Neural cell (in vitro differentiated cells): ENCODE measurements around the gene HYOU1. TPM values are rescaled to one million over a fixed set of nuclear protein-coding genes. Genes with fewer than 3 reads are reported as not detected.

ENCODE experiments used
- H2AFZ ChIP-seq: fragments of 200-600, 300-800 bp; sonication (generic), shearing (Covaris generic); 2 replicates; pipeline ENCODE4 v1.6.0; 2014; ENCODE audit warnings: low read depth, mild to moderate bottlenecking, antibody characterized with exemption, low read length, moderate library complexity
- H3F3A ChIP-seq: fragments of 200-600 bp; shearing (Covaris generic); 2 replicates; pipeline ENCODE4 v1.6.1; 2016; ENCODE audit warnings: mild to moderate bottlenecking, moderate library complexity, mixed read lengths, antibody characterized with exemption, low read length; ENCODE audit not compliant: insufficient read depth, poor library complexity, severe bottlenecking
- H3K27ac ChIP-seq: fragments of 200-600, 300-800 bp; sonication (generic), shearing (Covaris generic); 2 replicates; pipeline ENCODE4 v1.5.1; 2014; ENCODE audit warnings: mild to moderate bottlenecking, low read length, moderate library complexity
- H3K27me3 ChIP-seq: fragments of 300-800, 200-600 bp; sonication (generic), shearing (Covaris generic); 2 replicates; pipeline ENCODE4 v1.6.0; 2014; ENCODE audit warnings: mild to moderate bottlenecking, low read depth, low read length, moderate library complexity; ENCODE audit not compliant: insufficient read depth
- H3K36me3 ChIP-seq: fragments of 300-800, 200-600 bp; sonication (generic), shearing (Covaris generic); 2 replicates; pipeline ENCODE4 v1.5.1; 2014; ENCODE audit warnings: mild to moderate bottlenecking, antibody characterized with exemption, low read length, moderate library complexity; ENCODE audit not compliant: insufficient read depth
- H3K4me2 ChIP-seq: fragments of 300-800, 200-600 bp; sonication (generic), shearing (Covaris generic); 2 replicates; pipeline ENCODE4 v1.6.0; 2014; ENCODE audit warnings: mild to moderate bottlenecking, low read length
- H3K4me3 ChIP-seq: fragments of 300-800, 200-600 bp; sonication (generic), shearing (Covaris generic); 2 replicates; pipeline ENCODE4 v1.5.1; 2014; ENCODE audit warnings: mild to moderate bottlenecking, low read length, moderate library complexity
- H3K79me2 ChIP-seq: fragments of 200-600 bp; shearing (Covaris generic); replicated peaks from 2 replicates; pipeline ENCODE4 v1.6.0; 2014; ENCODE audit warnings: mild to moderate bottlenecking, low read length, moderate library complexity; ENCODE audit not compliant: insufficient read depth
- H3K9ac ChIP-seq: fragments of 300-800, 200-600 bp; sonication (generic), shearing (Covaris generic); 2 replicates; pipeline ENCODE4 v1.6.1; 2016; ENCODE audit warnings: mild to moderate bottlenecking, low read length, mixed read lengths
- H3K9me2 ChIP-seq: fragments of 200-600 bp; shearing (Covaris generic); 2 replicates; pipeline ENCODE4 v1.6.1; 2016; ENCODE audit warnings: mild to moderate bottlenecking, low read length, mixed read lengths; ENCODE audit not compliant: insufficient read depth
- H3K9me3 ChIP-seq: fragments of 200-600, 300-800 bp; sonication (generic), shearing (Covaris generic); 2 replicates; pipeline ENCODE4 v1.6.1; 2016; ENCODE audit warnings: mild to moderate bottlenecking, mixed run types, low read length, moderate library complexity, mixed read lengths
- H4K20me1 ChIP-seq: fragments of 200-600 bp; shearing (Covaris generic); 2 replicates; pipeline ENCODE4 v1.6.1; 2016; ENCODE audit warnings: mild to moderate bottlenecking, mixed run types; ENCODE audit not compliant: insufficient read depth
- EP300 ChIP-seq: fragments of 450-650 bp; conservative IDR thresholded peaks from 2 replicates; pipeline ENCODE4 v1.6.1; 2014; ENCODE audit warnings: antibody characterized with exemption, mild to moderate bottlenecking, moderate library complexity; ENCODE audit not compliant: poor library complexity, severe bottlenecking
- EZH2 ChIP-seq: fragments of 200-600, 300-800 bp; shearing (Covaris generic), sonication (generic); IDR thresholded peaks from 2 replicates; pipeline ENCODE4 v1.6.1; 2014; ENCODE audit warnings: antibody characterized with exemption, low read length, borderline replicate concordance, mild to moderate bottlenecking; ENCODE audit not compliant: insufficient read depth, poor library complexity, severe bottlenecking
- MXI1 ChIP-seq: fragments of 450-650 bp; conservative IDR thresholded peaks from 2 replicates; pipeline ENCODE4 v1.6.1; 2014; ENCODE audit warnings: antibody characterized with exemption, mild to moderate bottlenecking; ENCODE audit not compliant: poor library complexity, severe bottlenecking
- POLR2AphosphoS5 ChIP-seq: IDR thresholded peaks from 2 replicates; pipeline ENCODE4 v1.6.1; 2012
- RAD21 ChIP-seq: fragments of 450-650 bp; conservative IDR thresholded peaks from 2 replicates; pipeline ENCODE4 v1.6.1; 2014; ENCODE audit warnings: antibody characterized with exemption, mild to moderate bottlenecking, moderate library complexity
- REST ChIP-seq: IDR thresholded peaks from 2 replicates; pipeline ENCODE4 v1.6.1; 2012; ENCODE audit warnings: borderline replicate concordance
- SMC3 ChIP-seq: fragments of 450-650 bp; conservative IDR thresholded peaks from 2 replicates; pipeline ENCODE4 v1.6.1; 2014; ENCODE audit warnings: antibody characterized with exemption, mild to moderate bottlenecking, moderate library complexity; ENCODE audit not compliant: poor library complexity
- TAF1 ChIP-seq: IDR thresholded peaks from 2 replicates; pipeline ENCODE4 v1.6.1; 2012; ENCODE audit warnings: low read depth
- polyA plus RNA-seq: library from polyadenylated mRNA; depleted of rRNA; stranded (reverse); fragments of >200 nt; gene quantifications from 2 replicates; pipeline ENCODE4 v1.2.3, GENCODE V29; 2014
- TF ChIP-seq, protein P1 (sequence below): fragments of 450-650 bp; IDR thresholded peaks from 2 replicates; pipeline ENCODE4 v1.5.1; 2014; ENCODE audit warnings: antibody characterized with exemption, mild to moderate bottlenecking, moderate library complexity; ENCODE audit not compliant: poor library complexity, severe bottlenecking

Gene HYOU1
- polyA plus RNA-seq, 1 donor from 2014 or later: 68.4 TPM

- Histone ChIP-seq H2AFZ (no peak overlapping the region), H4K20me1 (no peaks in the 10 kb centered on the region), H3K9me2 (no peaks in the 10 kb centered on the region), H3K9ac (no peak overlapping the region), H3K27ac (no peak overlapping the region), H3F3A (no peaks in the 10 kb centered on the region), H3K4me2 (no peak overlapping the region), H3K36me3 (no peaks in the 10 kb centered on the region), H3K9me3 (no peaks in the 10 kb centered on the region), H3K27me3 (no peaks in the 10 kb centered on the region), H3K79me2 (no peaks in the 10 kb centered on the region), H3K4me3 (no peak overlapping the region)
- TF ChIP-seq EP300: no peak
- no peak for TF ChIP-seq RAD21
- TF ChIP-seq MXI1: no peak
- no peak for TF ChIP-seq REST
- TF ChIP-seq EZH2: no peak
- TF ChIP-seq POLR2AphosphoS5: no peak
- TF ChIP-seq, protein P1, sequence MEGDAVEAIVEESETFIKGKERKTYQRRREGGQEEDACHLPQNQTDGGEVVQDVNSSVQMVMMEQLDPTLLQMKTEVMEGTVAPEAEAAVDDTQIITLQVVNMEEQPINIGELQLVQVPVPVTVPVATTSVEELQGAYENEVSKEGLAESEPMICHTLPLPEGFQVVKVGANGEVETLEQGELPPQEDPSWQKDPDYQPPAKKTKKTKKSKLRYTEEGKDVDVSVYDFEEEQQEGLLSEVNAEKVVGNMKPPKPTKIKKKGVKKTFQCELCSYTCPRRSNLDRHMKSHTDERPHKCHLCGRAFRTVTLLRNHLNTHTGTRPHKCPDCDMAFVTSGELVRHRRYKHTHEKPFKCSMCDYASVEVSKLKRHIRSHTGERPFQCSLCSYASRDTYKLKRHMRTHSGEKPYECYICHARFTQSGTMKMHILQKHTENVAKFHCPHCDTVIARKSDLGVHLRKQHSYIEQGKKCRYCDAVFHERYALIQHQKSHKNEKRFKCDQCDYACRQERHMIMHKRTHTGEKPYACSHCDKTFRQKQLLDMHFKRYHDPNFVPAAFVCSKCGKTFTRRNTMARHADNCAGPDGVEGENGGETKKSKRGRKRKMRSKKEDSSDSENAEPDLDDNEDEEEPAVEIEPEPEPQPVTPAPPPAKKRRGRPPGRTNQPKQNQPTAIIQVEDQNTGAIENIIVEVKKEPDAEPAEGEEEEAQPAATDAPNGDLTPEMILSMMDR: no peak
- TF ChIP-seq TAF1: no peak
- TF ChIP-seq SMC3: no peak
These were observed 21.8 kb upstream of the HYOU1 start for GRCh38 chr11:119078675-119079420.

DNA sequence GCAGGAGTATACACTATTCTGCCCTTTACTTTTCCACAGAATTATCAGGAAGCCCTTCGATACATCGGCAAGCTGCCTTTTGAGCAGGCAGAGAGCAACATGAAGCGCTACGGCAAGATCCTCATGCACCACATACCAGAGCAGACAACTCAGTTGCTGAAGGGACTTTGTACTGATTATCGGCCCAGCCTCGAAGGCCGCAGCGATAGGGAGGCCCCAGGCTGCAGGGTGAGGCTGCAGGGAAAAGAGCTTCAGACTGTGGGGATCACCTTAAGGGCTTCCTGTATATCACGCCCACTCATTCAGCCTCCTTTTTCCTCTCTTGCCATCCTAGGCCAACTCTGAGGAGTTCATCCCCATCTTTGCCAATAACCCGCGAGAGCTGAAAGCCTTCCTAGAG is 20.8 kb upstream of the HYOU1 start:
- no peak for TF ChIP-seq EZH2
- TF ChIP-seq RAD21: no peak
- TF ChIP-seq, protein P1: no peak
- TF ChIP-seq POLR2AphosphoS5: no peak
- no peak for TF ChIP-seq TAF1
- no peak for TF ChIP-seq REST
- no peaks in the 10 kb centered on the region for H3F3A ChIP-seq
- H3K4me3 ChIP-seq: no peak overlapping the region
- H4K20me1 ChIP-seq: no peaks in the 10 kb centered on the region
- H3K9ac ChIP-seq: no peak overlapping the region
- H3K36me3 ChIP-seq: no peaks in the 10 kb centered on the region
- H2AFZ ChIP-seq: no peak overlapping the region
- no peaks in the 10 kb centered on the region for H3K9me2 ChIP-seq
- no peaks in the 10 kb centered on the region for H3K27me3 ChIP-seq
- no peak overlapping the region for H3K27ac ChIP-seq
- no peaks in the 10 kb centered on the region for H3K9me3 ChIP-seq
- H3K79me2 ChIP-seq: no peaks in the 10 kb centered on the region
- H3K4me2 ChIP-seq: no peak overlapping the region
